Ishikawa (cell line): Measurements from ENCODE around the gene SLC9A2.

Experiments
- CEBPB ChIP-seq: IDR thresholded peaks from 2 replicates; pipeline ENCODE4 v1.6.1; 2012
- CREB1 ChIP-seq: IDR thresholded peaks from 2 replicates; pipeline ENCODE4 v1.6.1; 2012; ENCODE audit warnings: low read depth
- TAF1 ChIP-seq: IDR thresholded peaks from 2 replicates; pipeline ENCODE4 v1.6.1; 2012; ENCODE audit warnings: low read depth, mild to moderate bottlenecking
- TEAD4 ChIP-seq: IDR thresholded peaks from 2 replicates; pipeline ENCODE4 v1.6.1; 2012
- YY1 ChIP-seq: IDR thresholded peaks from 2 replicates; pipeline ENCODE4 v1.6.1; 2012; ENCODE audit warnings: low read depth

DNA sequence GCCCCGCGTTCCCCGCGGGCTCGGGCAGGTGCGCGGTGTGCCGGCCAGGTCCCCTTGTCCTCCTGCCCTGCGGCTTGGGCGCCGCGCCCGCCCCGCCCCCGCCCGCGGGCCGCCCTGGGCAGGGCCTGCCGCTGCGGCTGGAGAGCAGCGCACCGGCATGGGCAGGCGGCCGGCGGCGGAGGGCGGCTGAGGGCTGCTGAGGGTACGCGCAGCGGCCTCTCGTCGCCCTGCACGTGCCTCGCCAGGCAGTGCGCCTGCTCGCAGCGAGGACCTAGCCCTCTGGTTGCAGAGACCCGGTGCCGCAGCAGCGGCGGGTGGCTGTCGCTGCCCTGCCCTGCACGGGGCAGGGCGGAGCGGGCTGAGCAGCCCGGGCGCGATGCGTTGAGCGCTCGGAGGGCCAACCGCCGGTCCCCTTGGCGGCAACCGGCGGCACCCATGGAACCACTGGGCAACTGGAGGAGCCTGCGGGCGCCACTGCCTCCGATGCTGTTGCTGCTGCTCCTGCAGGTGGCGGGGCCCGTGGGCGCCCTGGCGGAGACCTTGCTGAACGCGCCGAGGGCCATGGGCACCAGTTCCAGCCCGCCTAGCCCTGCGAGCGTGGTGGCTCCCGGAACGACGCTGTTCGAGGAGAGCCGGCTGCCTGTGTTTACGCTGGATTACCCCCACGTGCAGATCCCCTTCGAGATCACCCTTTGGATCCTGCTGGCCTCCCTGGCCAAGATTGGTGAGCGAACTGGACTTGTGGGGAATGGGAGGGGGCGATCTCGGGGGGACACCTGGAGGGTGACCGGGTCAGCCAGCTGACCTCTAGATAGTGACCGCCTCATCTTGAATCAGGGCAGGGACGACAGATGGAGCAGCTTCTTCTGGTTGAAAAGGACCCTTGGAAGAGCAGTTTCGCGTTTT lies at the start of gene SLC9A2:
- no peak for TF ChIP-seq TAF1
- TF ChIP-seq YY1: no peak
- TF ChIP-seq TEAD4: no peak
- no peak for TF ChIP-seq CEBPB
- no peak for TF ChIP-seq CREB1
